WTC11 (cell line): ENCODE measurements around the gene TLR5. TPM values are rescaled to one million over a fixed set of nuclear protein-coding genes. Genes with fewer than 3 reads are reported as not detected.

ENCODE experiments used
- ATAC-seq: fragments of 200-7000 bp; cut with Tn5 transposase; 2 replicates; pipeline ENCODE4 v1.10.0; 2021; ENCODE audit warnings: mild to moderate bottlenecking, moderate library complexity
- CTCF ChIA-PET: fragments of 300-600 bp; sonication (Branson Sonifier 250); formaldehyde crosslinking; loops from one replicate; lab custom pipeline; 2021; ENCODE audit warnings: antibody characterized with exemption; lab: Charles Lee
- POLR2A ChIA-PET: fragments of 350-600 bp; sonication (Branson Sonifier 250); formaldehyde crosslinking; loops from one replicate; lab custom pipeline; 2021; ENCODE audit warnings: antibody characterized with exemption; lab: Charles Lee
- DNase-seq: peaks from one replicate; pipeline ENCODE4 v3.0.0; 2021; ENCODE audit warnings: low spot score
- H3K27ac Mint-ChIP-seq: 2 replicates; pipeline ENCODE4 v1.8.0; 2021; ENCODE audit warnings: mixed read lengths
- H3K27me3 Mint-ChIP-seq: 2 replicates; pipeline ENCODE4 v1.8.0; 2021; ENCODE audit warnings: low read depth, mild to moderate bottlenecking, moderate library complexity, mixed read lengths
- H3K36me3 Mint-ChIP-seq: 2 replicates; pipeline ENCODE4 v1.8.0; 2021; ENCODE audit warnings: mixed read lengths
- H3K4me1 Mint-ChIP-seq: 2 replicates; pipeline ENCODE4 v1.8.0; 2022; ENCODE audit warnings: mixed read lengths
- H3K4me3 Mint-ChIP-seq: 2 replicates; pipeline ENCODE4 v1.8.0; 2021; ENCODE audit warnings: mild to moderate bottlenecking, moderate library complexity, mixed read lengths
- H3K9me3 Mint-ChIP-seq: 2 replicates; pipeline ENCODE4 v1.8.0; 2021; ENCODE audit warnings: mixed read lengths
- ATF1 ChIP-seq: sonication (generic); formaldehyde crosslinking; IDR thresholded peaks from 2 replicates; pipeline ENCODE4 v1.8.1; 2023; ENCODE audit warnings: mild to moderate bottlenecking, moderate library complexity, missing genetic modification reagents
- CBFB ChIP-seq: sonication (generic); formaldehyde crosslinking; IDR thresholded peaks from 2 replicates; pipeline ENCODE4 v1.8.1; 2022; ENCODE audit warnings: mild to moderate bottlenecking, low read depth, missing genetic modification reagents
- CREB1 ChIP-seq: sonication (generic); formaldehyde crosslinking; IDR thresholded peaks from 2 replicates; pipeline ENCODE4 v1.8.0; 2023; ENCODE audit warnings: mild to moderate bottlenecking, missing genetic modification reagents
- ESRRA ChIP-seq: sonication (generic); formaldehyde crosslinking; IDR thresholded peaks from 2 replicates; pipeline ENCODE4 v1.8.1; 2022; ENCODE audit warnings: mild to moderate bottlenecking, missing genetic modification reagents, borderline replicate concordance
- GTF2I ChIP-seq: fragments of 250-450 bp; sonication (Bioruptor Pico); conservative IDR thresholded peaks from 2 replicates; pipeline ENCODE4 v1.4.0; 2021; ENCODE audit warnings: mild to moderate bottlenecking
- KAT7 ChIP-seq: sonication (generic); formaldehyde crosslinking; IDR thresholded peaks from 2 replicates; pipeline ENCODE4 v1.8.1; 2023; ENCODE audit warnings: missing genetic modification reagents, mild to moderate bottlenecking, borderline replicate concordance
- MXD4 ChIP-seq: fragments of 250-450 bp; sonication (Bioruptor Pico); IDR thresholded peaks from 2 replicates; pipeline ENCODE4 v1.8.0; 2021; ENCODE audit warnings: mild to moderate bottlenecking, moderate library complexity, borderline replicate concordance
- MYBL2 ChIP-seq: sonication (generic); formaldehyde crosslinking; IDR thresholded peaks from 2 replicates; pipeline ENCODE4 v1.8.1; 2023; ENCODE audit warnings: mild to moderate bottlenecking, moderate library complexity, missing genetic modification reagents
- NFYB ChIP-seq: sonication (generic); formaldehyde crosslinking; conservative IDR thresholded peaks from 2 replicates; pipeline ENCODE4 v1.8.0; 2022; ENCODE audit warnings: low read depth, missing genetic modification reagents
- RELA ChIP-seq: sonication (generic); formaldehyde crosslinking; IDR thresholded peaks from 2 replicates; pipeline ENCODE4 v1.8.1; 2022; ENCODE audit warnings: missing genetic modification reagents, mild to moderate bottlenecking, borderline replicate concordance
- ZNF423 ChIP-seq: fragments of 250-450 bp; sonication (Bioruptor Pico); IDR thresholded peaks from 2 replicates; pipeline ENCODE4 v2.1.2; 2022; ENCODE audit warnings: mild to moderate bottlenecking, moderate library complexity
- total RNA-seq: library from RNA; stranded (reverse); gene quantifications from 3 replicates; pipeline ENCODE4 v1.2.3, GENCODE V29; 2021
- TF ChIP-seq, protein P1 (sequence below): sonication (generic); formaldehyde crosslinking; IDR thresholded peaks from 2 replicates; pipeline ENCODE4 v1.8.1; 2023; ENCODE audit warnings: mild to moderate bottlenecking, missing genetic modification reagents, moderate library complexity
- TF ChIP-seq, protein P2 (sequence below): sonication (generic); formaldehyde crosslinking; IDR thresholded peaks from 2 replicates; pipeline ENCODE4 v1.8.1; 2022; ENCODE audit warnings: missing genetic modification reagents, borderline replicate concordance
- TF ChIP-seq, protein P3 (sequence below): sonication (generic); formaldehyde crosslinking; IDR thresholded peaks from 2 replicates; pipeline ENCODE4 v1.8.0; 2023; ENCODE audit warnings: mild to moderate bottlenecking, missing genetic modification reagents
- TF ChIP-seq, protein P4 (sequence below): fragments of 250-450 bp; sonication (Bioruptor Pico); IDR thresholded peaks from 2 replicates; pipeline ENCODE4 v2.1.2; 2022; ENCODE audit warnings: mild to moderate bottlenecking, moderate library complexity
- TF ChIP-seq, protein P5 (sequence below): fragments of 250-450 bp; sonication (Bioruptor Pico); IDR thresholded peaks from 2 replicates; pipeline ENCODE4 v1.9.0; 2021; ENCODE audit warnings: mild to moderate bottlenecking, borderline replicate concordance

TLR5 gene
- total RNA-seq, 1 experiment from 2014 or later = 0.46 TPM

DNA sequence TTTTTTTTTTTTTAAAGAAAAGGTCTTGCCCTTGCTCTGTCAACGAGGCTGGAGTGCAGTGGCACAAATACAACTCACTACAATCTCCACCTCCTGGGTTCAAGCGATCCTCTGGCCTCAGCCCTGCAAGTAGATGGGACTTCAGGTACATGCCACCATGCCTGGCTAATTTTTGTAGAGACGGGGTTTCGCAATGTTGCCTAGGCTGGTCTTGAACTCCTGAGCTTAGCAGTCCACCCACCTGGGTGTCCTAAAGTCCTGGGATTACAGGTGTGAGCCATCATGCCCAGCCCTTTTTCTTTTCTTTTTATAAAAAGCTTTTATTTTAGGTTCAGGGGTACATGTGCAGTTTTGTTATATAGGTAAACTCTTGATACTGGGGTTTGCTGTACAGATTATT lies 47.2 kb downstream of the TLR5 start:
- Mint-ChIP-seq H3K27ac (no peak overlapping the region), H3K4me1 (no peaks in the 10 kb centered on the region), H3K36me3 (peaks cover 19% of the 10 kb centered on the region), H3K27me3 (peaks cover 18% of the 10 kb centered on the region), H3K9me3 (peaks cover 25% of the 10 kb centered on the region), H3K4me3 (no peak overlapping the region)
- CTCF ChIA-PET = no interaction called here
- DNase-seq (no peak), ATAC-seq (no peak)
- POLR2A ChIA-PET = no interaction called here
- no peak for TF ChIP-seq RELA (CRISPR knock-in tag)
- no peak for TF ChIP-seq KAT7 (CRISPR knock-in tag)
- TF ChIP-seq NFYB (CRISPR knock-in tag) = no peak
- TF ChIP-seq MYBL2 (CRISPR knock-in tag) = no peak
- TF ChIP-seq CBFB (CRISPR knock-in tag) = no peak
- no peak for TF ChIP-seq ESRRA (CRISPR knock-in tag)
- TF ChIP-seq ZNF423 = no peak
- TF ChIP-seq, protein P1, sequence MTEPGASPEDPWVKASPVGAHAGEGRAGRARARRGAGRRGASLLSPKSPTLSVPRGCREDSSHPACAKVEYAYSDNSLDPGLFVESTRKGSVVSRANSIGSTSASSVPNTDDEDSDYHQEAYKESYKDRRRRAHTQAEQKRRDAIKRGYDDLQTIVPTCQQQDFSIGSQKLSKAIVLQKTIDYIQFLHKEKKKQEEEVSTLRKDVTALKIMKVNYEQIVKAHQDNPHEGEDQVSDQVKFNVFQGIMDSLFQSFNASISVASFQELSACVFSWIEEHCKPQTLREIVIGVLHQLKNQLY (CRISPR knock-in tag) = no peak
- TF ChIP-seq CREB1 (CRISPR knock-in tag) = no peak
- TF ChIP-seq, protein P2, sequence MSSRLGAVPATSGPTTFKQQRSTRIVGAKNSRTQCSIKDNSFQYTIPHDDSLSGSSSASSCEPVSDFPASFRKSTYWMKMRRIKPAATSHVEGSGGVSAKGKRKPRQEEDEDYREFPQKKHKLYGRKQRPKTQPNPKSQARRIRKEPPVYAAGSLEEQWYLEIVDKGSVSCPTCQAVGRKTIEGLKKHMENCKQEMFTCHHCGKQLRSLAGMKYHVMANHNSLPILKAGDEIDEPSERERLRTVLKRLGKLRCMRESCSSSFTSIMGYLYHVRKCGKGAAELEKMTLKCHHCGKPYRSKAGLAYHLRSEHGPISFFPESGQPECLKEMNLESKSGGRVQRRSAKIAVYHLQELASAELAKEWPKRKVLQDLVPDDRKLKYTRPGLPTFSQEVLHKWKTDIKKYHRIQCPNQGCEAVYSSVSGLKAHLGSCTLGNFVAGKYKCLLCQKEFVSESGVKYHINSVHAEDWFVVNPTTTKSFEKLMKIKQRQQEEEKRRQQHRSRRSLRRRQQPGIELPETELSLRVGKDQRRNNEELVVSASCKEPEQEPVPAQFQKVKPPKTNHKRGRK (CRISPR knock-in tag) = no peak
- TF ChIP-seq, all 79 proteins: peak for 0

DNA sequence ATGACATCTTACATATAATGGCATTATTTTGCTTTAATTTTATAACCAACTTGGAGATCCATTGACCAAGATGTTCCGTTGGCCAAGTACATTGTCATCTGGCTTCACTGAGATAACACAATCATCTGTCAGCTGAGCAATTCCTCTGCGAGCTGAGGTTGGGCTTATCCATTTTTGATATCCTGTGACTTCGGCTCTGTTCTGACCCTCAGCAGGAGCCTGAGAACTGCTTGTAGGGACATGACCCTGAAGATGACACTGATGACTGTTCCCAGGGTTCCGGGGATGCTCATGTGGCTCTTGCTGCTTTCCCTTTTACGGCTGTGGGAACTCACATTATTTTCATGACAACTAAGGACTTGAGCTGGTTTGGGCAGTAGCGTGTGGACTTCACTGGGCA lies 51.2 kb downstream of the TLR5 start:
- DNase-seq (no peak), ATAC-seq (no peak)
- ChIA-PET POLR2A (no interaction called here), CTCF (no interaction called here)
- Mint-ChIP-seq H3K4me3 (no peak overlapping the region), H3K27me3 (peaks cover 23% of the 10 kb centered on the region), H3K9me3 (no peaks in the 10 kb centered on the region), H3K36me3 (no peaks in the 10 kb centered on the region), H3K27ac (no peak overlapping the region), H3K4me1 (peaks cover 21% of the 10 kb centered on the region)
- TF ChIP-seq, protein P3, sequence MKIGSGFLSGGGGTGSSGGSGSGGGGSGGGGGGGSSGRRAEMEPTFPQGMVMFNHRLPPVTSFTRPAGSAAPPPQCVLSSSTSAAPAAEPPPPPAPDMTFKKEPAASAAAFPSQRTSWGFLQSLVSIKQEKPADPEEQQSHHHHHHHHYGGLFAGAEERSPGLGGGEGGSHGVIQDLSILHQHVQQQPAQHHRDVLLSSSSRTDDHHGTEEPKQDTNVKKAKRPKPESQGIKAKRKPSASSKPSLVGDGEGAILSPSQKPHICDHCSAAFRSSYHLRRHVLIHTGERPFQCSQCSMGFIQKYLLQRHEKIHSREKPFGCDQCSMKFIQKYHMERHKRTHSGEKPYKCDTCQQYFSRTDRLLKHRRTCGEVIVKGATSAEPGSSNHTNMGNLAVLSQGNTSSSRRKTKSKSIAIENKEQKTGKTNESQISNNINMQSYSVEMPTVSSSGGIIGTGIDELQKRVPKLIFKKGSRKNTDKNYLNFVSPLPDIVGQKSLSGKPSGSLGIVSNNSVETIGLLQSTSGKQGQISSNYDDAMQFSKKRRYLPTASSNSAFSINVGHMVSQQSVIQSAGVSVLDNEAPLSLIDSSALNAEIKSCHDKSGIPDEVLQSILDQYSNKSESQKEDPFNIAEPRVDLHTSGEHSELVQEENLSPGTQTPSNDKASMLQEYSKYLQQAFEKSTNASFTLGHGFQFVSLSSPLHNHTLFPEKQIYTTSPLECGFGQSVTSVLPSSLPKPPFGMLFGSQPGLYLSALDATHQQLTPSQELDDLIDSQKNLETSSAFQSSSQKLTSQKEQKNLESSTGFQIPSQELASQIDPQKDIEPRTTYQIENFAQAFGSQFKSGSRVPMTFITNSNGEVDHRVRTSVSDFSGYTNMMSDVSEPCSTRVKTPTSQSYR (CRISPR knock-in tag) = no peak

DNA sequence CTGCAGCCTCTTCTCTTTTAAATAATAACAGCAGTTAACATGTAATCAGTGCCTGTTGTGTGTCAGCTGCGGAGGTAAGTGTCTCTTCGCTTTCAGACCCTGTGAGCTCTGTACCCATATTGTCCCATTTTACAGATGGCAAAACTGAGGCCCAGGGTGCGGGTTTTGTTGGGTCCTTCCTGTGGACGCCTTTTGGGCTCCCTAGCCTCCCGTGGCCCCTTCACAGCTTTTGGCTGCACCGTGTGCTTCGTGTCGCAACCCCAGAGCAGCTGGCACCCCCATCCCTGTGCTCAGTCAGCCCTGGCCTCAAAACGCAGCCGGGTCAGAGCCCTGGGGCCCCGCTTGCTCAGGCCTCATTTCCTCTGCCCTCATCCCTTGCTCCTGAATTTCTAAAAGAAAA lies 53.8 kb downstream of the TLR5 start:
- no peak for DNase-seq
- no peak overlapping the region for H3K4me3 Mint-ChIP-seq
- H3K36me3 Mint-ChIP-seq = no peaks in the 10 kb centered on the region
- ATAC-seq = no peak
- ChIA-PET CTCF (interaction anchor here (0.7 to 3.6 kb wide), 28 partner anchors 8 to 591 kb away, joined by 3 to 67 read pairs (median 8); partner anchors contain the start of gene SUSD4), POLR2A (interaction anchor here (1.1 to 1.3 kb wide), 2 partner anchors 59 to 74 kb away, joined by 3 read pairs; no protein-coding TSS in a partner anchor)
- peaks cover 42% of the 10 kb centered on the region for H3K27me3 Mint-ChIP-seq
- peaks cover 24% of the 10 kb centered on the region for H3K4me1 Mint-ChIP-seq
- no peak overlapping the region for H3K27ac Mint-ChIP-seq
- TF ChIP-seq GTF2I (CRISPR knock-in tag) = peak; percentile 81
- TF ChIP-seq ATF1 (CRISPR knock-in tag) = no peak
- H3K9me3 Mint-ChIP-seq = no peaks in the 10 kb centered on the region

DNA sequence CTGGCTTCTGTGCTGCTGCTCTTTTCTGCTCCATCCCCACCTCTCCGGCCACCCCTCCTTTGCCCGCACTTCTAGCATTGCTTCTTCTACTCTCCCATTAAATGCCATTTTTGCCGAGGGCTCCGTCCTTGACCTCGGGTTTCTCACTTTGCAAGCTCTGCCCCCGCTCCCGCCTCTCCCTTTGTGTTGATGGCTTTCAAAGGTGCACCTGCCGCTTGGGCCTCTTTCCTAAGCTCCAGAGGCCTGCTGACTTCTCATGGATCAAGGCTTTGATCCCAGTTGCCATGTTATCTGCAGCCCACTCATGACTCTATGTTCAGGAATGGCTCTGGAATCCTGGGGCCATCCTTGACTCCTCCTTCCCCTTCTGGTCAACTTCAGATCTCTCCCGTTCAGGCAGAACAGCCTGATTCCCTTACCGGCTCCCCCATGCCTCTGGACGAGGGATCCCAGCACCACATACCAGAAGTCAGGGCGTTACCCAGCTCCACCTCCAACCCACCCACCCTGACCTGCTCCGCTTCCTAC lies 54.3 kb downstream of the TLR5 start:
- no peak for DNase-seq
- no peak for ATAC-seq
- Mint-ChIP-seq H3K36me3 (no peaks in the 10 kb centered on the region), H3K27me3 (peaks cover 46% of the 10 kb centered on the region), H3K4me1 (peaks cover 24% of the 10 kb centered on the region), H3K9me3 (no peaks in the 10 kb centered on the region), H3K27ac (no peak overlapping the region), H3K4me3 (no peak overlapping the region)
- ChIA-PET POLR2A (interaction anchor here (1.3 kb wide), 1 partner anchor 58 kb away, joined by 3 read pairs; no protein-coding TSS in a partner anchor), CTCF (interaction anchor here (1.0 to 3.6 kb wide), 9 partner anchors 13 to 581 kb away, joined by 3 to 67 read pairs (median 9); no protein-coding TSS in a partner anchor)
- TF ChIP-seq, protein P4, sequence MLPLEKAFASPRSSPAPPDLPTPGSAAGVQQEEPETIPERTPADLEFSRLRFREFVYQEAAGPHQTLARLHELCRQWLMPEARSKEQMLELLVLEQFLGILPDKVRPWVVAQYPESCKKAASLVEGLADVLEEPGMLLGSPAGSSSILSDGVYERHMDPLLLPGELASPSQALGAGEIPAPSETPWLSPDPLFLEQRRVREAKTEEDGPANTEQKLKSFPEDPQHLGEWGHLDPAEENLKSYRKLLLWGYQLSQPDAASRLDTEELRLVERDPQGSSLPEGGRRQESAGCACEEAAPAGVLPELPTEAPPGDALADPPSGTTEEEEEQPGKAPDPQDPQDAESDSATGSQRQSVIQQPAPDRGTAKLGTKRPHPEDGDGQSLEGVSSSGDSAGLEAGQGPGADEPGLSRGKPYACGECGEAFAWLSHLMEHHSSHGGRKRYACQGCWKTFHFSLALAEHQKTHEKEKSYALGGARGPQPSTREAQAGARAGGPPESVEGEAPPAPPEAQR = no peak
- TF ChIP-seq CREB1 (CRISPR knock-in tag) (no peak), MXD4 (CRISPR knock-in tag) (no peak)
- TF ChIP-seq, protein P5, sequence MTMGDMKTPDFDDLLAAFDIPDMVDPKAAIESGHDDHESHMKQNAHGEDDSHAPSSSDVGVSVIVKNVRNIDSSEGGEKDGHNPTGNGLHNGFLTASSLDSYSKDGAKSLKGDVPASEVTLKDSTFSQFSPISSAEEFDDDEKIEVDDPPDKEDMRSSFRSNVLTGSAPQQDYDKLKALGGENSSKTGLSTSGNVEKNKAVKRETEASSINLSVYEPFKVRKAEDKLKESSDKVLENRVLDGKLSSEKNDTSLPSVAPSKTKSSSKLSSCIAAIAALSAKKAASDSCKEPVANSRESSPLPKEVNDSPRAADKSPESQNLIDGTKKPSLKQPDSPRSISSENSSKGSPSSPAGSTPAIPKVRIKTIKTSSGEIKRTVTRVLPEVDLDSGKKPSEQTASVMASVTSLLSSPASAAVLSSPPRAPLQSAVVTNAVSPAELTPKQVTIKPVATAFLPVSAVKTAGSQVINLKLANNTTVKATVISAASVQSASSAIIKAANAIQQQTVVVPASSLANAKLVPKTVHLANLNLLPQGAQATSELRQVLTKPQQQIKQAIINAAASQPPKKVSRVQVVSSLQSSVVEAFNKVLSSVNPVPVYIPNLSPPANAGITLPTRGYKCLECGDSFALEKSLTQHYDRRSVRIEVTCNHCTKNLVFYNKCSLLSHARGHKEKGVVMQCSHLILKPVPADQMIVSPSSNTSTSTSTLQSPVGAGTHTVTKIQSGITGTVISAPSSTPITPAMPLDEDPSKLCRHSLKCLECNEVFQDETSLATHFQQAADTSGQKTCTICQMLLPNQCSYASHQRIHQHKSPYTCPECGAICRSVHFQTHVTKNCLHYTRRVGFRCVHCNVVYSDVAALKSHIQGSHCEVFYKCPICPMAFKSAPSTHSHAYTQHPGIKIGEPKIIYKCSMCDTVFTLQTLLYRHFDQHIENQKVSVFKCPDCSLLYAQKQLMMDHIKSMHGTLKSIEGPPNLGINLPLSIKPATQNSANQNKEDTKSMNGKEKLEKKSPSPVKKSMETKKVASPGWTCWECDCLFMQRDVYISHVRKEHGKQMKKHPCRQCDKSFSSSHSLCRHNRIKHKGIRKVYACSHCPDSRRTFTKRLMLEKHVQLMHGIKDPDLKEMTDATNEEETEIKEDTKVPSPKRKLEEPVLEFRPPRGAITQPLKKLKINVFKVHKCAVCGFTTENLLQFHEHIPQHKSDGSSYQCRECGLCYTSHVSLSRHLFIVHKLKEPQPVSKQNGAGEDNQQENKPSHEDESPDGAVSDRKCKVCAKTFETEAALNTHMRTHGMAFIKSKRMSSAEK = no peak
